ENCODE data around the gene PEX11G. TPM values are rescaled to one million over a fixed set of nuclear protein-coding genes. Genes with fewer than 3 reads are reported as not detected.

PEX11G gene
- total RNA-seq, 4 donors from 2014 or later: 4.4 to 9.9 (median 4.7) TPM

- no peak for TF ChIP-seq CTCF (IDR thresholded peaks at IDR 0.05)
- DNase-seq (ENCODE audit: low spot score): no peak
- no peak for ATAC-seq (ENCODE audit: low FRiP score)
These were observed 41.0 kb upstream of the PEX11G start for GRCh38 chr19:7529610-7530490.

- DNase-seq (ENCODE audit: low spot score) (no peak), ATAC-seq (ENCODE audit: low FRiP score) (no peak)
- TF ChIP-seq CTCF (IDR thresholded peaks at IDR 0.05): no peak
These were observed 40.4 kb upstream of the PEX11G start for GRCh38 chr19:7529246-7529600.

GRCh38 chr19:7528522-7529245, 39.8 kb upstream of the PEX11G start:
- no peak for TF ChIP-seq CTCF (IDR thresholded peaks at IDR 0.05)
- no peak for DNase-seq (ENCODE audit: low spot score)

GRCh38 chr19:7528192-7528519, 39.3 kb upstream of the PEX11G start:
- TF ChIP-seq CTCF (IDR thresholded peaks at IDR 0.05): no peak
- ATAC-seq (ENCODE audit: low FRiP score): no peak
- DNase-seq (ENCODE audit: low spot score): no peak

More at GRCh38 chr19:7528522-7529245, 39.8 kb upstream of the PEX11G start:
- ATAC-seq (ENCODE audit: low FRiP score): no peak

GRCh38 chr19:7527516-7528191, 38.8 kb upstream of the PEX11G start:
- ATAC-seq (ENCODE audit: low FRiP score) (no peak), DNase-seq (ENCODE audit: low spot score) (no peak)
- TF ChIP-seq CTCF (IDR thresholded peaks at IDR 0.05): no peak

GRCh38 chr19:7526059-7526929, 37.5 kb upstream of the PEX11G start:
- ATAC-seq (ENCODE audit: low FRiP score) (no peak), DNase-seq (ENCODE audit: low spot score) (no peak)
- TF ChIP-seq CTCF (IDR thresholded peaks at IDR 0.05): no peak
